AG09309 (cell line): ENCODE data around the gene KAT2A.

Experiments used
- DNase-seq: peaks from one replicate; pipeline ENCODE4 v3.0.0-alpha.2; 2010; ENCODE audit warnings: low read depth
- H3K4me3 ChIP-seq: 2 replicates; pipeline ENCODE4 v1.5.1; 2011; ENCODE audit warnings: mild to moderate bottlenecking, low read depth, low read length, moderate library complexity; ENCODE audit not compliant: control insufficient read depth
- CTCF ChIP-seq: IDR thresholded peaks from 2 replicates; pipeline ENCODE4 v1.5.1; 2011; ENCODE audit warnings: mild to moderate bottlenecking, low read depth, low read length, inconsistent platforms; ENCODE audit not compliant: insufficient read depth, control insufficient read depth; ENCODE audit errors: missing control alignments

KAT2A gene

GRCh38 chr17:42078396-42079043 is 42.6 kb downstream of the KAT2A start:
- DNase-seq, result no peak
- no peak for TF ChIP-seq CTCF
- H3K4me3 ChIP-seq, result no peak overlapping the region

- H3K4me3 ChIP-seq, result no peak overlapping the region
- no peak for TF ChIP-seq CTCF
- no peak for DNase-seq
Measured at GRCh38 chr17:42077755-42078154, 43.4 kb downstream of the KAT2A start.

- no peak for TF ChIP-seq CTCF
- no peak overlapping the region for H3K4me3 ChIP-seq
- no peak for DNase-seq
Measured at GRCh38 chr17:42076797-42077559, 44.2 kb downstream of the KAT2A start.

GRCh38 chr17:42075789-42076188 is 45.4 kb downstream of the KAT2A start:
- H3K4me3 ChIP-seq, result no peak overlapping the region
- no peak for DNase-seq
- TF ChIP-seq CTCF, result no peak

GRCh38 chr17:42072323-42073187 is 48.6 kb downstream of the KAT2A start:
- TF ChIP-seq CTCF, result no peak
- no peak for DNase-seq
- no peak overlapping the region for H3K4me3 ChIP-seq

- H3K4me3 ChIP-seq, result no peak overlapping the region
- no peak for TF ChIP-seq CTCF
- DNase-seq, result no peak
Measured at GRCh38 chr17:42071810-42072209, 49.4 kb downstream of the KAT2A start.
